ENCODE measurements around the gene PROM1.

The PROM1 gene

DNA sequence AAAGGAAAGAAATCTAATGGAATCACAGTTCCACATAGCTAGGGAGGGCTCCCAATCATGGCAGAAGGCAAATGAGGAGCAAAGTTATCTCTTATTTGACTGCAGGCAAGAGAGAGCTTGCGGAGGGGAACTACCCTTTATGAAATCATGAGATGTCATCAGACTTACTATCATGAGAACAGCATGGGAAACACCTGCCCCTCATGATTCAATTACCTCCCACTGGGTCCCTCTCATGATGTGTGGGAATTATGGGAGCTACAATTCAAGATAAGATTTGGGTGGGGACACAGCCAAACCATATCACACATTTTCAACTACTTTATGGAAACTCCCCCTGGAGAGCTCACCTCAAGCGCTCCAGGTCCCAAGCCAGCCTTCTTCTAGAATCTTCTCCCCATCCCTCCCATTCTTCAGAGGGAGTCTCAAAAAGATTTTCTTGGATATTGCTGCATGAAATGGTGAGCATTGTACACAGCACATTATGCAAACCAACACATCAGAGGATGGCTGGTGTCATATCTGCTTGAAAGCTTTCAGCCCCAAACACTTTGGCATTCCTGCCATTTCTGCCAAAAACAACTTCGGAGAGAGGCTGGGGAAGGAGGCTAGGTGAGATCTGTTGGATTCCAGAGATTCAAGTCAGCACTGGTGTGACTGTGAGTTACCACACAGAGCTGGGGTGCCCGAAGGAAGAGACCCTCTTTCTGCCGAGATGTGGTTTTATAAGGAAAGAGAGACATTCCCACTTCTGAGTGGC, 152.2 kb downstream of the PROM1 start:
- H3K4me3 ChIP-seq (ENCODE audit: low read depth, low read length): no peak overlapping the region
- CTCF ChIA-PET: interaction anchor here (0.7 kb wide), 1 partner anchor 73 kb away, joined by 4 read pairs; no protein-coding TSS in a partner anchor

DNA sequence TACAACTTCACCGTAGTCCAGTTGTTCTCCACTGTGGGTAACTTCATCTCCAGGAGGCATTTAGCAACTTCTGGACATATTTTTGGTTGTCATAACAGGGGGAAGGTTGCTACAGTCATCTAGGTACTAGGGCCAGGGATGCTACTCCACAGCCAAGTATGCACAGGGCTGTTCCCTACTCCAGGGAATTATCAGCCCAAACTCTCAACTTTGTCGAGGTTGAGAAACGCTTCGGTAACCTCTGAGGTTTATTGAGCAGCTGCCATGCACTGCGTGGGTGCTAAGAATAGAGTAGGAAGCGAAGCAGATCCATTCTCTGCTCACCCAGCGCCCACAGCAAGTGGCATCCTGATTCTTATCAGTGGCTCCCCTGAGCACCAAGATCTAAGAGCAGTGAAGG, 153.5 kb downstream of the PROM1 start:
- Histone ChIP-seq H3K27ac (ENCODE audit: extremely low read depth, low read depth, low read length) (no peak overlapping the region), H3K36me3 (ENCODE audit: control insufficient read depth in 2 of 2, insufficient read depth in 1 of 2, low read length in 2 of 2) (no peaks in the 10 kb centered on the region), H3K4me1 (ENCODE audit: control insufficient read depth, insufficient read depth, low read length) (no peaks in the 10 kb centered on the region), H3K9me3 (ENCODE audit: control insufficient read depth, insufficient read depth, low read depth, low read length) (no peaks in the 10 kb centered on the region), H3K4me3 (ENCODE audit: low read depth, low read length) (no peak overlapping the region)
- POLR2A ChIA-PET: no interaction called here
- TF ChIP-seq, protein P1, sequence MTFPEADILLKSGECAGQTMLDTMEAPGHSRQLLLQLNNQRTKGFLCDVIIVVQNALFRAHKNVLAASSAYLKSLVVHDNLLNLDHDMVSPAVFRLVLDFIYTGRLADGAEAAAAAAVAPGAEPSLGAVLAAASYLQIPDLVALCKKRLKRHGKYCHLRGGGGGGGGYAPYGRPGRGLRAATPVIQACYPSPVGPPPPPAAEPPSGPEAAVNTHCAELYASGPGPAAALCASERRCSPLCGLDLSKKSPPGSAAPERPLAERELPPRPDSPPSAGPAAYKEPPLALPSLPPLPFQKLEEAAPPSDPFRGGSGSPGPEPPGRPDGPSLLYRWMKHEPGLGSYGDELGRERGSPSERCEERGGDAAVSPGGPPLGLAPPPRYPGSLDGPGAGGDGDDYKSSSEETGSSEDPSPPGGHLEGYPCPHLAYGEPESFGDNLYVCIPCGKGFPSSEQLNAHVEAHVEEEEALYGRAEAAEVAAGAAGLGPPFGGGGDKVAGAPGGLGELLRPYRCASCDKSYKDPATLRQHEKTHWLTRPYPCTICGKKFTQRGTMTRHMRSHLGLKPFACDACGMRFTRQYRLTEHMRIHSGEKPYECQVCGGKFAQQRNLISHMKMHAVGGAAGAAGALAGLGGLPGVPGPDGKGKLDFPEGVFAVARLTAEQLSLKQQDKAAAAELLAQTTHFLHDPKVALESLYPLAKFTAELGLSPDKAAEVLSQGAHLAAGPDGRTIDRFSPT (tag by site-specific recombination; IDR thresholded peaks at IDR 0.05): no peak
- no peak for TF ChIP-seq YY1 (tag by site-specific recombination; IDR thresholded peaks at IDR 0.05)
- CTCF ChIA-PET: interaction anchor here (0.6 to 1.2 kb wide), 2 partner anchors 47 to 48 kb away, joined by 3 to 4 read pairs; no protein-coding TSS in a partner anchor

More for the DNA sequence above, 152.2 kb downstream of the PROM1 start:
- no peaks in the 10 kb centered on the region for H3K36me3 ChIP-seq (ENCODE audit: control insufficient read depth in 2 of 2, insufficient read depth in 1 of 2, low read length in 2 of 2)
- POLR2A ChIA-PET: no interaction called here
- no peaks in the 10 kb centered on the region for H3K4me1 ChIP-seq (ENCODE audit: control insufficient read depth, insufficient read depth, low read length)
- H3K27ac ChIP-seq (ENCODE audit: extremely low read depth, low read depth, low read length): no peak overlapping the region
- no peak for TF ChIP-seq ZNF654 (tag by site-specific recombination; IDR thresholded peaks at IDR 0.05; ENCODE audit: low read depth)
- no peak for TF ChIP-seq KLF1 (tag by site-specific recombination; IDR thresholded peaks at IDR 0.05)
- no peak for TF ChIP-seq ZNF501 (tag by site-specific recombination; IDR thresholded peaks at IDR 0.05)
- TF ChIP-seq ZNF558 (tag by site-specific recombination; IDR thresholded peaks at IDR 0.05): no peak
- TF ChIP-seq ZNF658 (tag by site-specific recombination; IDR thresholded peaks at IDR 0.05): no peak
- no peak for TF ChIP-seq SALL2 (tag by site-specific recombination; IDR thresholded peaks at IDR 0.05; ENCODE audit: borderline replicate concordance)
- TF ChIP-seq ZNF341 (tag by site-specific recombination; IDR thresholded peaks at IDR 0.05; ENCODE audit: low read depth): no peak
- TF ChIP-seq ZNF677 (tag by site-specific recombination; IDR thresholded peaks at IDR 0.05): no peak
- TF ChIP-seq, protein P2, sequence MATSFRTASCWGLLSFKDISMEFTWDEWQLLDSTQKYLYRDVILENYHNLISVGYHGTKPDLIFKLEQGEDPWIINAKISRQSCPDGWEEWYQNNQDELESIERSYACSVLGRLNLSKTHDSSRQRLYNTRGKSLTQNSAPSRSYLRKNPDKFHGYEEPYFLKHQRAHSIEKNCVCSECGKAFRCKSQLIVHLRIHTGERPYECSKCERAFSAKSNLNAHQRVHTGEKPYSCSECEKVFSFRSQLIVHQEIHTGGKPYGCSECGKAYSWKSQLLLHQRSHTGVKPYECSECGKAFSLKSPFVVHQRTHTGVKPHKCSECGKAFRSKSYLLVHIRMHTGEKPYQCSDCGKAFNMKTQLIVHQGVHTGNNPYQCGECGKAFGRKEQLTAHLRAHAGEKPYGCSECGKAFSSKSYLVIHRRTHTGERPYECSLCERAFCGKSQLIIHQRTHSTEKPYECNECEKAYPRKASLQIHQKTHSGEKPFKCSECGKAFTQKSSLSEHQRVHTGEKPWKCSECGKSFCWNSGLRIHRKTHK (tag by site-specific recombination; IDR thresholded peaks at IDR 0.05): no peak
- no peak for TF ChIP-seq KLF16 (tag by site-specific recombination; IDR thresholded peaks at IDR 0.05)
- TF ChIP-seq ZNF311 (tag by site-specific recombination; IDR thresholded peaks at IDR 0.05; ENCODE audit: borderline replicate concordance): no peak
- TF ChIP-seq ZNF394 (tag by site-specific recombination; IDR thresholded peaks at IDR 0.05; ENCODE audit: borderline replicate concordance): no peak
- TF ChIP-seq, protein P3, sequence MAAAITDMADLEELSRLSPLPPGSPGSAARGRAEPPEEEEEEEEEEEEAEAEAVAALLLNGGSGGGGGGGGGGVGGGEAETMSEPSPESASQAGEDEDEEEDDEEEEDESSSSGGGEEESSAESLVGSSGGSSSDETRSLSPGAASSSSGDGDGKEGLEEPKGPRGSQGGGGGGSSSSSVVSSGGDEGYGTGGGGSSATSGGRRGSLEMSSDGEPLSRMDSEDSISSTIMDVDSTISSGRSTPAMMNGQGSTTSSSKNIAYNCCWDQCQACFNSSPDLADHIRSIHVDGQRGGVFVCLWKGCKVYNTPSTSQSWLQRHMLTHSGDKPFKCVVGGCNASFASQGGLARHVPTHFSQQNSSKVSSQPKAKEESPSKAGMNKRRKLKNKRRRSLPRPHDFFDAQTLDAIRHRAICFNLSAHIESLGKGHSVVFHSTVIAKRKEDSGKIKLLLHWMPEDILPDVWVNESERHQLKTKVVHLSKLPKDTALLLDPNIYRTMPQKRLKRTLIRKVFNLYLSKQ (tag by site-specific recombination; IDR thresholded peaks at IDR 0.05; ENCODE audit: borderline replicate concordance): no peak
- TF ChIP-seq, protein P4, sequence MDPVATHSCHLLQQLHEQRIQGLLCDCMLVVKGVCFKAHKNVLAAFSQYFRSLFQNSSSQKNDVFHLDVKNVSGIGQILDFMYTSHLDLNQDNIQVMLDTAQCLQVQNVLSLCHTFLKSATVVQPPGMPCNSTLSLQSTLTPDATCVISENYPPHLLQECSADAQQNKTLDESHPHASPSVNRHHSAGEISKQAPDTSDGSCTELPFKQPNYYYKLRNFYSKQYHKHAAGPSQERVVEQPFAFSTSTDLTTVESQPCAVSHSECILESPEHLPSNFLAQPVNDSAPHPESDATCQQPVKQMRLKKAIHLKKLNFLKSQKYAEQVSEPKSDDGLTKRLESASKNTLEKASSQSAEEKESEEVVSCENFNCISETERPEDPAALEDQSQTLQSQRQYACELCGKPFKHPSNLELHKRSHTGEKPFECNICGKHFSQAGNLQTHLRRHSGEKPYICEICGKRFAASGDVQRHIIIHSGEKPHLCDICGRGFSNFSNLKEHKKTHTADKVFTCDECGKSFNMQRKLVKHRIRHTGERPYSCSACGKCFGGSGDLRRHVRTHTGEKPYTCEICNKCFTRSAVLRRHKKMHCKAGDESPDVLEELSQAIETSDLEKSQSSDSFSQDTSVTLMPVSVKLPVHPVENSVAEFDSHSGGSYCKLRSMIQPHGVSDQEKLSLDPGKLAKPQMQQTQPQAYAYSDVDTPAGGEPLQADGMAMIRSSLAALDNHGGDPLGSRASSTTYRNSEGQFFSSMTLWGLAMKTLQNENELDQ (tag by site-specific recombination; IDR thresholded peaks at IDR 0.05; ENCODE audit: low read depth): no peak
- no peak for TF ChIP-seq ZNF391 (tag by site-specific recombination; IDR thresholded peaks at IDR 0.05; ENCODE audit: borderline replicate concordance, low read depth)
- no peak for TF ChIP-seq ZNF140 (tag by site-specific recombination; IDR thresholded peaks at IDR 0.05)
- H3K9me3 ChIP-seq (ENCODE audit: control insufficient read depth, insufficient read depth, low read depth, low read length): no peaks in the 10 kb centered on the region
